MCF 10A (cell line): ENCODE results near the gene ADARB1. TPM values are rescaled to one million over a fixed set of nuclear protein-coding genes. Genes with fewer than 3 reads are reported as not detected.

Source experiments
- BruUV-seq: library from RNA; stranded (reverse); fragments of 400-500 nt; replicated peaks from 2 replicates; lab custom pipeline; 2021; lab: Mats Ljungman, UMichigan
- CTCF ChIA-PET: fragments of 300-600 bp; sonication (Branson Sonifier 250); formaldehyde crosslinking; extraction: SDS; loops from one replicate; lab custom pipeline; 2021; ENCODE audit warnings: antibody characterized with exemption, inconsistent platforms; lab: Yijun Ruan, JAX
- POLR2A ChIA-PET: fragments of 300-600, 350-650 bp; sonication (Branson Sonifier 250); formaldehyde crosslinking; extraction: SDS; loops from one replicate; lab custom pipeline; 2020; ENCODE audit warnings: antibody characterized with exemption, inconsistent platforms; lab: Yijun Ruan, JAX
- DNase-seq: peaks from one replicate; pipeline ENCODE4 v3.0.0-alpha.2; 2018; ENCODE audit not compliant: unreplicated experiment
- H3K27ac Mint-ChIP-seq: one replicate; pipeline ENCODE4 v1.8.0; 2022; ENCODE audit warnings: mild to moderate bottlenecking, low read depth, mixed read lengths; ENCODE audit not compliant: unreplicated experiment
- H3K27me3 Mint-ChIP-seq: one replicate; pipeline ENCODE4 v1.8.0; 2022; ENCODE audit warnings: mixed read lengths; ENCODE audit not compliant: insufficient read depth, unreplicated experiment
- H3K36me3 Mint-ChIP-seq: one replicate; pipeline ENCODE4 v1.8.0; 2022; ENCODE audit warnings: mild to moderate bottlenecking, moderate library complexity, mixed read lengths; ENCODE audit not compliant: insufficient read depth, unreplicated experiment
- H3K4me1 Mint-ChIP-seq: one replicate; pipeline ENCODE4 v1.8.0; 2022; ENCODE audit warnings: mixed read lengths; ENCODE audit not compliant: insufficient read depth, unreplicated experiment
- H3K4me3 Mint-ChIP-seq: one replicate; pipeline ENCODE4 v1.8.0; 2022; ENCODE audit warnings: mild to moderate bottlenecking, moderate library complexity, mixed read lengths; ENCODE audit not compliant: unreplicated experiment
- H3K9me3 Mint-ChIP-seq: one replicate; pipeline ENCODE4 v1.8.0; 2022; ENCODE audit warnings: mixed read lengths; ENCODE audit not compliant: unreplicated experiment
- CTCF ChIP-seq: fragments of 200-600 bp; IDR thresholded peaks from one replicate; pipeline ENCODE4 v1.8.0; 2022; ENCODE audit warnings: antibody characterized with exemption, mild to moderate bottlenecking; ENCODE audit not compliant: unreplicated experiment
- intact Hi-C: fragments of 100-400 bp; cut with micrococcal nuclease; formaldehyde crosslinking; loops from 2 replicates; pipeline ENCODE4 v1.14.1; 2022
- total RNA-seq: library from RNA; stranded (reverse); gene quantifications from 2 replicates; pipeline ENCODE4 v1.2.3, GENCODE V29; 2022

The ADARB1 gene
- total RNA-seq, 1 experiment from 2014 or later = 19.4 TPM

- H3K36me3 Mint-ChIP-seq = no peaks in the 10 kb centered on the region
- H3K4me3 Mint-ChIP-seq = no peak overlapping the region
- H3K27me3 Mint-ChIP-seq = no peaks in the 10 kb centered on the region
- no peaks in the 10 kb centered on the region for H3K9me3 Mint-ChIP-seq
- intact Hi-C loops = no loop called here
- no peak for DNase-seq
- no peaks in the 10 kb centered on the region for H3K4me1 Mint-ChIP-seq
- POLR2A ChIA-PET = no interaction called here
- CTCF ChIA-PET = interaction anchor here (0.9 to 1.6 kb wide), 6 partner anchors 9 to 310 kb away, joined by 3 to 7 read pairs (median 3); partner anchors contain the start of gene UBE2G2
- no peak overlapping the region for H3K27ac Mint-ChIP-seq
- no peak for TF ChIP-seq CTCF
- no TSS peak for BruUV-seq
Observed at GRCh38 chr21:45111703-45112102, 37.3 kb downstream of the ADARB1 start.

DNA sequence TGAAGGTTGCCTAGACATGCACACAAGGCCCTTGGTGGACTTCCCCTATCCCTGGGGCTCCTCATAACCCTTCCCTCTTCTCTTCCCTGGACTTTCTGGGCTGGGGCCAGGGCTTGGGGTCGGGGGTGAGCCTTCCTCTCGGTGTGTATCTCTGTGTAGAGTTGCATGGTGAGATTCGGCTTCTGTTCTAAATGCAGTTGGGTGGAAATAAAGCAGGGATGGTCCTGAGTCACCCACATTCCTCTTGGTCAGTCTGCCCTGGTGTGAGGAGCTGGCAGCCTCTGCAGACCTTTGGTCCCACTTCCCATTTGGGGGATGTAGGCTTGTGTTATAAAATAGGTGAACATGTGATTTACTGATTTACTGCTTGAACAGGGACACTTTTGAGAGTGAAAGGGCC, 38.0 kb downstream of the ADARB1 start:
- BruUV-seq = no TSS peak
- no peak for DNase-seq
- TF ChIP-seq CTCF = no peak
- no peaks in the 10 kb centered on the region for H3K27me3 Mint-ChIP-seq
- no peak overlapping the region for H3K27ac Mint-ChIP-seq
- intact Hi-C loops = no loop called here
- ChIA-PET POLR2A (no interaction called here), CTCF (interaction anchor here (1.0 to 1.5 kb wide), 4 partner anchors 10 to 28 kb away, joined by 3 to 7 read pairs (median 4); no protein-coding TSS in a partner anchor)
- H3K4me3 Mint-ChIP-seq = no peak overlapping the region
- no peaks in the 10 kb centered on the region for H3K36me3 Mint-ChIP-seq
- no peaks in the 10 kb centered on the region for H3K4me1 Mint-ChIP-seq
- no peaks in the 10 kb centered on the region for H3K9me3 Mint-ChIP-seq

DNA sequence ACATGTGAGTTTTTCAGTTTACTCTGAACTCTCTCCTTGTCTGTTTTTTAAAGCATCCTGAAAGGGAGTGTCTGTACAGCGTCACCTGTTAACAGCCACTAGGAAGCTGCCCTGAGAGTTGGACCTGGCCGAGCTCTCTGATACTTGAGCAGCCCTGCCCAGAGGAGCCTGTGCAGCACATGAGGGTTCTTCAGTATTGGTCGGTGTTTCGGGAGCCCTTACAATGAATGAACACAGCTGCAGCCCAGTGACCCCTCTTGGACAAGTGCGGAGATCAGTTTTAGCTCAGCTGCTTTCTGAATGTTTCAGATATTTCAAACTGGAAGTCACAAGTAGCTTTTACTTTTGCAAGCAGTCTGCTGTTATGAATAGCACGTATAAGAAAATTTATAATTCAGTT, 39.2 kb downstream of the ADARB1 start:
- H3K9me3 Mint-ChIP-seq = no peaks in the 10 kb centered on the region
- TF ChIP-seq CTCF = no peak
- H3K27ac Mint-ChIP-seq = no peak overlapping the region
- no peaks in the 10 kb centered on the region for H3K4me1 Mint-ChIP-seq
- H3K27me3 Mint-ChIP-seq = no peaks in the 10 kb centered on the region
- no peaks in the 10 kb centered on the region for H3K36me3 Mint-ChIP-seq
- no peak for DNase-seq
- BruUV-seq = no TSS peak
- CTCF ChIA-PET = interaction anchor here (0.7 to 5.0 kb wide), 5 partner anchors 11 to 1919 kb away, joined by 3 to 27 read pairs (median 5); no protein-coding TSS in a partner anchor
- POLR2A ChIA-PET = no interaction called here
- intact Hi-C loops = no loop called here
- no peak overlapping the region for H3K4me3 Mint-ChIP-seq

GRCh38 chr21:45114072-45114471, 39.7 kb downstream of the ADARB1 start:
- no peak for TF ChIP-seq CTCF
- no peaks in the 10 kb centered on the region for H3K27me3 Mint-ChIP-seq
- ChIA-PET CTCF (interaction anchor here (0.7 to 5.0 kb wide), 6 partner anchors 12 to 1919 kb away, joined by 3 to 27 read pairs (median 4); no protein-coding TSS in a partner anchor), POLR2A (interaction anchor here (1.1 kb wide), 1 partner anchor 14 kb away, joined by 4 read pairs; no protein-coding TSS in a partner anchor)
- H3K27ac Mint-ChIP-seq = no peak overlapping the region
- no peak for DNase-seq
- BruUV-seq = no TSS peak
- intact Hi-C loops = no loop called here
- H3K9me3 Mint-ChIP-seq = no peaks in the 10 kb centered on the region
- H3K4me3 Mint-ChIP-seq = no peak overlapping the region
- H3K36me3 Mint-ChIP-seq = no peaks in the 10 kb centered on the region
- no peaks in the 10 kb centered on the region for H3K4me1 Mint-ChIP-seq
